B cell (primary cell): ENCODE measurements around the gene DNAJA2. TPM values are rescaled to one million over a fixed set of nuclear protein-coding genes. Genes with fewer than 3 reads are reported as not detected.
A peak's percentile ranks its signal among the peaks of the same experiment; 100 is the strongest.

Experiments
- ATAC-seq: fragments of 200-7000 bp; cut with Tn5 transposase; one replicate; pipeline ENCODE4 v1.10.0; 2021; ENCODE audit warnings: low read depth, mild to moderate bottlenecking, moderate number of reproducible peaks, moderate library complexity
- CTCF ChIA-PET: fragments of 350-600 bp; sonication (Branson Sonifier 250); formaldehyde crosslinking; loops from one replicate; lab custom pipeline; 2021; ENCODE audit warnings: antibody characterized with exemption, inconsistent platforms; lab: Charles Lee
- POLR2A ChIA-PET: fragments of 350-600 bp; sonication (Branson Sonifier 250); formaldehyde crosslinking; loops from one replicate; lab custom pipeline; 2021; ENCODE audit warnings: antibody characterized with exemption; lab: Charles Lee
- DNase-seq: peaks from one replicate; pipeline ENCODE4 v3.0.0; 2013
- H2AFZ ChIP-seq: 2 replicates; pipeline ENCODE4 v1.6.1; 2012; ENCODE audit warnings: mild to moderate bottlenecking, low read depth, low read length; ENCODE audit not compliant: insufficient read depth, poor library complexity, severe bottlenecking
- H3K27ac ChIP-seq, 2 donors: 1 replicate in 1 of 2; 2 replicates in 1 of 2; pipeline ENCODE4 v1.5.1; 2012 to 2013; ENCODE audit warnings: low read length in 2 of 2, mild to moderate bottlenecking in 2 of 2, moderate library complexity in 1 of 2
- H3K27me3 ChIP-seq, 4 experiments: fragments of 200-600 bp in 1 of 4; sonication (generic) in 1 of 4; replicated peaks in 1 of 4; 1 replicate in 2 of 4; 2 replicates in 2 of 4; pipeline versions ENCODE4 v1.6.1 to v1.7.0; 2013 to 2016; ENCODE audit warnings: low read length in 3 of 4, mild to moderate bottlenecking in 2 of 4, mixed read lengths in 1 of 4, moderate library complexity in 1 of 4; ENCODE audit not compliant: insufficient read depth in 4 of 4, control insufficient read depth in 3 of 4; ENCODE audit errors: control extremely low read depth in 1 of 4
- H3K36me3 ChIP-seq, 2 experiments: replicated peaks in 1 of 2; 1 replicate in 1 of 2; 2 replicates in 1 of 2; pipeline versions ENCODE4 v1.6.1 to v1.7.1; 2013; ENCODE audit warnings: low read length in 1 of 2; ENCODE audit not compliant: insufficient read depth in 2 of 2, control insufficient read depth in 1 of 2; ENCODE audit errors: control extremely low read depth in 1 of 2, extremely low read depth in 1 of 2
- H3K4me1 ChIP-seq, 2 donors: fragments of 200-600 bp in 1 of 2; sonication (generic) in 1 of 2; 1 replicate in 1 of 2; 2 replicates in 1 of 2; pipeline versions ENCODE4 v1.5.1 to v1.6.1; 2013 to 2017; ENCODE audit warnings: low read length in 2 of 2; ENCODE audit not compliant: control insufficient read depth in 2 of 2, insufficient read depth in 2 of 2
- H3K4me2 ChIP-seq: replicated peaks from 2 replicates; pipeline ENCODE3; 2012; ENCODE audit warnings: mild to moderate bottlenecking, low read depth, low read length; ENCODE audit not compliant: poor library complexity, severe bottlenecking
- H3K4me3 ChIP-seq, 5 experiments: fragments of 200-600 bp in 1 of 5; sonication (generic) in 1 of 5; 1 replicate in 3 of 5; 2 replicates in 2 of 5; pipeline versions ENCODE4 v1.5.1 to v1.7.0; 2011 to 2016; ENCODE audit warnings: low read length in 4 of 5, mild to moderate bottlenecking in 4 of 5, low read depth in 2 of 5, control low read depth in 1 of 5, moderate library complexity in 1 of 5; ENCODE audit not compliant: insufficient read depth in 1 of 5; ENCODE audit errors: control extremely low read depth in 1 of 5, extremely low read depth in 1 of 5
- H3K79me2 ChIP-seq: fragments of 200-600 bp; sonication (generic); one replicate; pipeline ENCODE4 v1.6.0; 2016; ENCODE audit warnings: low read length; ENCODE audit not compliant: control insufficient read depth, insufficient read depth
- H3K9ac ChIP-seq: fragments of 200-600 bp; sonication (generic); 2 replicates; pipeline ENCODE4 v1.6.1; 2017; ENCODE audit warnings: mild to moderate bottlenecking, low read length, moderate library complexity
- H3K9me3 ChIP-seq, 3 donors: one replicate each; pipeline versions ENCODE4 v1.6.1 to v1.7.1; 2013; ENCODE audit warnings: low read length in 2 of 3; ENCODE audit not compliant: control insufficient read depth in 2 of 3, insufficient read depth in 1 of 3; ENCODE audit errors: control extremely low read depth in 1 of 3
- H4K20me1 ChIP-seq: 2 replicates; pipeline ENCODE4 v1.6.0; 2012; ENCODE audit warnings: mild to moderate bottlenecking, low read length; ENCODE audit not compliant: insufficient read depth, control insufficient read depth, poor library complexity, severe bottlenecking
- H3K27ac Mint-ChIP-seq: one replicate; pipeline ENCODE4 v1.8.0; 2021; ENCODE audit warnings: mixed read lengths
- H3K27me3 Mint-ChIP-seq: one replicate; pipeline ENCODE4 v1.8.0; 2021; ENCODE audit warnings: mixed read lengths
- H3K4me1 Mint-ChIP-seq: one replicate; pipeline ENCODE4 v1.8.0; 2021; ENCODE audit warnings: mixed read lengths
- H3K4me3 Mint-ChIP-seq: one replicate; pipeline ENCODE4 v1.8.0; 2021; ENCODE audit warnings: mixed read lengths
- H3K9me3 Mint-ChIP-seq: one replicate; pipeline ENCODE4 v1.8.0; 2022; ENCODE audit warnings: mixed read lengths; ENCODE audit not compliant: insufficient read depth
- EZH2 ChIP-seq: IDR thresholded peaks from 2 replicates; pipeline ENCODE4 v1.6.1; 2012; ENCODE audit warnings: borderline replicate concordance, low read depth, mild to moderate bottlenecking, moderate library complexity, low read length; ENCODE audit not compliant: insufficient read depth, poor library complexity, severe bottlenecking
- WGBS: methylation state at CpG from one replicate; pipeline ENCODE4 v1.1.5; 2013; ENCODE audit warnings: missing lambda C conversion rate; ENCODE audit not compliant: insufficient coverage; 5-methylcytosine and 5-hydroxymethylcytosine counted together
- intact Hi-C: fragments of 100-400 bp; cut with micrococcal nuclease; formaldehyde crosslinking; loops from one replicate; pipeline ENCODE4 v1.10.0; 2022
- polyA plus RNA-seq: library from polyadenylated mRNA; depleted of rRNA; stranded (reverse); fragments of >200 nt; gene quantifications from 2 replicates; pipeline ENCODE4 v1.2.3, GENCODE V29; 2012
- total RNA-seq, 2 donors: library from RNA; stranded (reverse); fragments of 120-200 nt in 1 of 2; gene quantifications; 1 replicate in 1 of 2; 2 replicates in 1 of 2; pipeline versions ENCODE4 v1.2.3 to v1.2.4, GENCODE V29; 2013 to 2022
- TF ChIP-seq, protein P1 (sequence below): fragments of 200-600 bp; IDR thresholded peaks from one replicate; pipeline ENCODE4 v1.8.0; 2022; ENCODE audit warnings: antibody characterized with exemption, mild to moderate bottlenecking

The DNAJA2 gene
- total and polyA plus RNA-seq, 2 donors (not counting 1 experiment from before 2014, with no cell fraction given): 8.8 to 57.0 TPM

- Histone ChIP-seq H3K9me3 (peaks cover 0 to 2% (median 0%) of the 10 kb centered on the region in 3 donors), H4K20me1 (no peaks in the 10 kb centered on the region), H3K4me1 (peaks cover 28 to 48% of the 10 kb centered on the region in 2 donors), H3K27me3 (no peaks in the 10 kb centered on the region), H3K36me3 (no peaks in the 10 kb centered on the region), H2AFZ (no peak overlapping the region), H3K27ac (no peak overlapping the region), H3K4me3 (no peak overlapping the region), H3K4me2 (no peak overlapping the region), H3K79me2 (no peaks in the 10 kb centered on the region), H3K9ac (no peak overlapping the region)
- H3K27ac Mint-ChIP-seq: peak overlapping the region; percentile 63
- peak overlapping the region; percentile 10 for H3K4me3 Mint-ChIP-seq
- H3K4me1 Mint-ChIP-seq: peaks cover 37% of the 10 kb centered on the region
- intact Hi-C loops: no loop called here
- ChIA-PET POLR2A (no interaction called here), CTCF (interaction anchor here (0.7 to 7.3 kb wide), 9 partner anchors 12 to 288 kb away, joined by 3 to 102 read pairs (median 13); partner anchors contain the start of gene GPT2)
- no peak for ATAC-seq
- TF ChIP-seq, protein P1, sequence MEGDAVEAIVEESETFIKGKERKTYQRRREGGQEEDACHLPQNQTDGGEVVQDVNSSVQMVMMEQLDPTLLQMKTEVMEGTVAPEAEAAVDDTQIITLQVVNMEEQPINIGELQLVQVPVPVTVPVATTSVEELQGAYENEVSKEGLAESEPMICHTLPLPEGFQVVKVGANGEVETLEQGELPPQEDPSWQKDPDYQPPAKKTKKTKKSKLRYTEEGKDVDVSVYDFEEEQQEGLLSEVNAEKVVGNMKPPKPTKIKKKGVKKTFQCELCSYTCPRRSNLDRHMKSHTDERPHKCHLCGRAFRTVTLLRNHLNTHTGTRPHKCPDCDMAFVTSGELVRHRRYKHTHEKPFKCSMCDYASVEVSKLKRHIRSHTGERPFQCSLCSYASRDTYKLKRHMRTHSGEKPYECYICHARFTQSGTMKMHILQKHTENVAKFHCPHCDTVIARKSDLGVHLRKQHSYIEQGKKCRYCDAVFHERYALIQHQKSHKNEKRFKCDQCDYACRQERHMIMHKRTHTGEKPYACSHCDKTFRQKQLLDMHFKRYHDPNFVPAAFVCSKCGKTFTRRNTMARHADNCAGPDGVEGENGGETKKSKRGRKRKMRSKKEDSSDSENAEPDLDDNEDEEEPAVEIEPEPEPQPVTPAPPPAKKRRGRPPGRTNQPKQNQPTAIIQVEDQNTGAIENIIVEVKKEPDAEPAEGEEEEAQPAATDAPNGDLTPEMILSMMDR: no peak
- TF ChIP-seq EZH2: no peak
- WGBS: 94% methylated on average over 12 of the region's 12 CpGs
- H3K9me3 Mint-ChIP-seq: no peaks in the 10 kb centered on the region
- no peaks in the 10 kb centered on the region for H3K27me3 Mint-ChIP-seq
- no peak for DNase-seq
Measured at GRCh38 chr16:46907061-46907774, 66.3 kb downstream of the DNAJA2 start.

DNA sequence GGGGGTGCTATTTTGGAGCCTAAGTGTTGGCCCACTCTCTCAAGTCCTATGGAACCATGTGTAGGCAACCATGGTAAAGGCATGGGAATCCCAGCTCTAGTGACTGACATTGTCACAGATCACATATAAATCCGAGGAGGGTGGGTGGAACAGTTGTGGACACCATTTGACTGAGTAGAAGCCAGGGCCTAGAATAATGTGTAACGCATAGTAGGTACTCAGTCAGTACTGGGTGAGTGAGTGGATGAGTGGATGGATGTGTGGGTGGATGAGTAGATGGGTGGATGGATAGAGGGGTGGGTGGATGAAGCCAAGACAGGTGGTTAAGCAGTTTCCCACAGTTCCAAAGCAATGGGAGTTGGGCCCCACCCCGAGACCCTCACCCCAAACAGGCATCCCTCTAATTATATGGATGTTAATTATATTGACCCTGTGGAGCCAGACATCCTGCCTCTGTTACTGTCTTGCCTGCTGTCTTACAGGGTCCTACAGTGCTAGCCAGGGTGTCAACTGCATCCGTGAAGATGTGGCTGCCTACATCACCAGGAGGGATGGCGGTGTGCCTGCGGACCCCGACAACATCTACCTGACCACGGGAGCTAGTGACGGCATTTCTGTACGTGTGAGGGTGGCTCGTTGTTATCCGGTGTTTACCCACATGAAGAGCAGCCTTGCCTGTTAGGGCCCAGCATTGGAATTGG lies 67.0 kb downstream of the DNAJA2 start:
- Mint-ChIP-seq H3K4me3 (no peak overlapping the region), H3K9me3 (no peaks in the 10 kb centered on the region), H3K27ac (no peak overlapping the region), H3K4me1 (peaks cover 33% of the 10 kb centered on the region), H3K27me3 (no peaks in the 10 kb centered on the region)
- Histone ChIP-seq H3K9ac (no peak overlapping the region), H3K79me2 (no peaks in the 10 kb centered on the region), H3K9me3 (no peaks in the 10 kb centered on the region), H2AFZ (no peak overlapping the region), H4K20me1 (no peaks in the 10 kb centered on the region), H3K27me3 (no peaks in the 10 kb centered on the region), H3K4me2 (no peak overlapping the region), H3K4me1 (peaks cover 21 to 40% of the 10 kb centered on the region in 2 donors), H3K36me3 (no peaks in the 10 kb centered on the region), H3K4me3 (no peak overlapping the region), H3K27ac (no peak overlapping the region)
- POLR2A ChIA-PET: no interaction called here
- TF ChIP-seq, protein P1: no peak
- no peak for TF ChIP-seq EZH2
- intact Hi-C loops: no loop called here
- 99% methylated on average over 11 of the region's 12 CpGs for WGBS
- no peak for DNase-seq
- no peak for ATAC-seq
- CTCF ChIA-PET: interaction anchor here (0.8 to 7.3 kb wide), 9 partner anchors 12 to 233 kb away, joined by 3 to 102 read pairs (median 23); partner anchors contain the start of gene GPT2
